NCI-H345 treated with DMSO at 0.1 percent for 48 hours (cell line): ENCODE measurements around the gene NSL1.

Experiments
- DNase-seq: peaks from one replicate; lab custom pipeline; 2025; ENCODE audit not compliant: unreplicated experiment; lab: John Stamatoyannopoulos, UW

Gene NSL1

DNA sequence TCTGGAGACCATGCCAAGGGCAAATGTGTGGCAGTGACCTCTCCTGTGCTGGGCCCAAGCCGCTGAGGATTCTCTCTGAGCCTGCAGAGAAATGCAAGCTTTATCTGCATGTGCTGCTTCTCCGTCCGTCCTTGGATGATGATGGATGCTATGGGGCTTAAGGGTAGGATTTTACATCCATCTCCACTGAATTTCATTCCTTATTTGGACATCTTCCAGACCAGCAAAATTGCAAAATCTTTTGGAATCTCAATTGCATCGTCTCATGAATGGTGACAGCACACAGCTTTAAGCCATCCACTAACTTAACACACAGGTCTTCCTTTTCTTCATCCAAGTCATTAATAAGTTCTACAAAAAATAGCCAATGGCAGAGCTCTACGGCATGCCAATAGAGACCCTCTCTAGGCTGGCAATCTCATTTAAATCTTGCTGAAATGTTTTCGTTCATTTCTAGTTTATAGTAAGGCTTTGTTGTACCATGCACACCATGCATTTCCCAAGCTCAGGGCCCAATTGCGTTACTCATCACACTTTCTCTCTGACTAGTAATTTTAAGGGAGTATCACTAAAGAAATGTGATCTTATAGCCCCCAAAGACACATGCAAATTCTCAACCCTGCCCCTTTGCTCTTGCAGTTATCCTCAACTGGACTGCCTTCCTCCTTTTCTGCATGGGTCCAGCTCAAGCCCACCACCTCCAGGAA is 103.1 kb downstream of the NSL1 start:
- no peak for DNase-seq

GRCh38 chr1:212687811-212688210 is 103.8 kb downstream of the NSL1 start:
- DNase-seq = no peak

DNA sequence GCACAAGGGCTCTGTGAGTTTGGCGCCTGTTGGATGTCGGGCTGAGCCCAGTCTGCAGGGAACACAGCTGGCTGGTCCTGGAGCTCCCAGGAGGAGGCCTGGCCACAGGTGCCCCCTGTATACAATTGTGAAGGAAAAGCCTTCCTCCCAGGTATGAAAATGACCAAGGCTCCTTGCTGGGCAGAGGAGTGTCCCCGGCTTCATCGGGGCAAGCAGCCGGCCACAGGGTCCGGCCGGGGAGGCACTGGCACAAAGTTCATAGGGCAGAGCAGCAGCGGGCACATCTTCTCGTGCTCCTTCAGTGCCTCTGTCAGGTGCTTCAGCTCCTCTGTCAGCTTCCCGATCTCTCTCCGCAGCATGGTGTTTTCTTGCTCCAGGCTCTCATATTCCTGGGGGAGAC is 105.0 kb downstream of the NSL1 start:
- no peak for DNase-seq

DNA sequence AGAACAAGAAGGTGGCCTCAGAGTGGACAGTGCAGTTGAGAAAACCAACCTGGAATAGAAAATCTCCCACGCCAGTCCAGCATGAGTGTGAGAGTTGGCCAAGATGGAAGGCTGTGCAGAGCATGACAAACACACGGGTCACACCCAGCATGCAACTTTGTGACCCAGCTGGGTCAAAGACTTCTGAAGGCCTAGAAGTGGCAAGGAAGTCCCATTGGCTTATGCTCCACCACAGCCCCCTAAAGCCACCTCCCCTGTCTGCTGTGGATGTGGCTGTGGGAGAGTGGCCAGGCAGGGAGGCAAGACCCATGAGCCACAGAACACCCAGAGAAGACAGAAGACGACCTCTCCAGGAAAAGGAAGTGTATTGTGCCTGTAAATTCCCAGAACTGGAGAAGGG is 105.5 kb downstream of the NSL1 start:
- DNase-seq = no peak

- no peak for DNase-seq
These were observed 106.1 kb downstream of the NSL1 start for GRCh38 chr1:212685429-212685828.

DNA sequence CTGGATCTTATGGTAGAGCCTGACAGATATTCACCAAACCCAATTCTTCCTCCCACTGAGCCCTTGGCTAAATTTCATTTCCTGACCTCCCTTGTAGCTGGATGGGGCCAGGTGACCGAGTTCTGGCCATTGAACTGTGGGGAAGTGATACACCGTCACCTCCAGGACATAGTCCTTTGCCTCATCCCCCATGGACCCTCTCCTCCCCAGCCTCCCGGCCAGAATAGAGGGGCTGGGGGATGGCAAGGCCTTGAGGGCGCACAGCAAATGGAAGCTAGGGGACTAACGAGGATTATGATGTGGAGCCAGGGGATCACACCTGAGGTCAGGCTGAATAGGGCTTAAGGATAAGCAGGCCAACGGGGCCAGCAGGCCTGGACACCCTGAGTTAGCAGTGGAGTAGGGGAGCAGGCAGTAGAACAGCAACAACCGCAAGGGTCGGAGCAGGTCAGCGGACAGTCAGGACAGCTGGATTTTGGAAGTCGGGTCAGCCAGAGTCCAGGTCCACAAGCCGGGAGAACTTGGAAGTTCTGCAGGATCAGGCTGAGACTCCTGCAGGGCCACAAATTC is 107.0 kb downstream of the NSL1 start:
- DNase-seq = no peak

- DNase-seq = no peak
These were observed 107.5 kb downstream of the NSL1 start for GRCh38 chr1:212684076-212684475.

DNA sequence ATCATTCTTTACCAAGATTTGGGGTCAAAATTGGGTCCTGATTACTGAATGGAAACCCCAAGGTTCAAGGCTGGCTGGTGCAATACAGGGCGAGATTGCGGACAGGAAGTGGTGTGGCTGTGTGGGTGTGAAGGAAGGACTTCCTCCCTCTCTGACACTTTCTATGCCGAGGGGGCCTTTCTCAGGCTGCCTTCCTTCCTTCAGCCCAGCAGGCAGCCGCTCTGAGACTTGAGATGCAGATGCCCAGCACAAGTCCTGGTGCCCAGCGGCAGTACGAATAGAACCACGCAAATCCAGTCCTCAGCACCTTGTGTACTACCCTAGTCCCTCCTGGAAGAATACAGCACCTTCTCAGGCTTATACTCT is 108.2 kb downstream of the NSL1 start:
- no peak for DNase-seq

GRCh38 chr1:212680680-212681389 is 110.7 kb downstream of the NSL1 start:
- no peak for DNase-seq

GRCh38 chr1:212678456-212679410 is 112.8 kb downstream of the NSL1 start:
- no peak for DNase-seq

DNA sequence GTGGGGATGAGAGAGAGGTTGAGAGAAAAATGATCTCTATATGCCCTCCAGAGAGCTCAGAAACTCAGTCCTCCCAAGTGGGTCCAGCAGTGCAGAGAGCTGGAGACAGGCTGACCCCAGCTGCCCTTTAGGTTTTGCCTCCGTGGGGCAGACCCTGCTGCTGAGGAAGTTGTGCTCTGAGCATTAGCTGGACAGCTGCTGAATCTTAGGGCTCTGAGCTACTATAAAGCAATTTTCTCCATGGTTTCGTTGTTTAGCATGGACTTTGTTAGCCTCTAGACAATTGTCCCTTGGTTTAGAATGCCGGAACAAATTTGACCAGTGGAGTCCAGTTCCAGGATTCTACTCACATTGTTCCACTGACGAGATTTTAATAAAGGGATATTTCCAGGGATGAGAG is 114.0 kb downstream of the NSL1 start:
- DNase-seq = no peak

DNA sequence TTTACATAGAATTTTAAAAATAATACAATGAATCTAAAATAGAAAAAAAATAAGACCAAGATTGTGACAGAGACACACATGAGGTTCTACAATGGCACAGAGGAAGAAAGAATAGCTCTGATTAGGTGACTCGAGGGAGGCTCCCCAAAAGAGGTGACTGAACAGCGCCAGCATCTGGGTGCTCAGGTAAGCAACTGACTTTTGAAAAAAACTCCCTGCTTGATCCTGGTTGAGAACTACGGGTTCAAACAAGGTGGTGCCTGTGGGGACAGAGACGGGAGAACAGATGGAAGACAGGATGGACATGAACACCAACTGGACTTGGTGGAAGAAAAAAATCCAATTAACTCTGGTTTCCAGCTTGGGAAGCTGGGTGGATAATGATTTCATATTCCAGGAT is 114.4 kb downstream of the NSL1 start:
- no peak for DNase-seq
